Suppressor macrophage treated with lipopolysaccharide for 1 hour (primary cell): Measurements from ENCODE around the gene IQGAP2.
"Not testable (repeated sequence)": the region's sequence is repeated elsewhere in the genome, so short reads cannot be mapped to it uniquely, and the experiment has no call there.

Experiments used
- DNase-seq, 3 donors: peaks; one replicate each; pipeline ENCODE4 v3.0.0-alpha.2; 2020 to 2022

The IQGAP2 gene

DNA sequence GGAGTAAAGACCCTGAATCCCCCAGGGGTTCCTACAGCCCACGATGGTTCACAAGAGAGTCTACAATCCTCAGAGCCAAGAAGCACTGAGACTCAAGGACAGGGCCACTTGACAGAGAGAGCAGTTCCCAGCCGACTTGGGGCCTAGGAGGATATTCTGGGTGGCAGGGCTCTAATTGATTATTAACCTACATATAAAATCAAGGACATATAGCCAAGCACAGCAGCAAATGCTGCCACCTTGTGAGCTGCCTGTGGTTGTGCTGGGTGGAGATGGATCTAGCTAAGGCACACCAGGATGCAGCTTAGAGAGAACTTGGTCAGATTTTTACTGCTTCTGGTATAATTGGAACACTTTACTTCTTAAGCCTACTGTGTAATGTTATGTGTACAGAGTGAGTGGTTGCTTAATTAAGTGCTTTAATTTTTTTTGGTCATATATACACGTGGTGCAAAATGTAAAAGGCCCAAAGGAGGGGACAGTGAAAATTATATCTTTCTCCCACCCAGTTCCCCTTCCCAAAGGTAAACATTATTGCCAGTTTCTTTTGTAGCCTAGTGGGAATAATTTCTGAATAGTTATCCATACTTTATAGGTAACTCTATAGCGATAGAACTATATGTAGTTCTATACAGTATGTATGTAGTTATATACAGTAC lies 141.3 kb downstream of the IQGAP2 start:
- peak; percentile 71 to 79 (median 71) for DNase-seq

DNA sequence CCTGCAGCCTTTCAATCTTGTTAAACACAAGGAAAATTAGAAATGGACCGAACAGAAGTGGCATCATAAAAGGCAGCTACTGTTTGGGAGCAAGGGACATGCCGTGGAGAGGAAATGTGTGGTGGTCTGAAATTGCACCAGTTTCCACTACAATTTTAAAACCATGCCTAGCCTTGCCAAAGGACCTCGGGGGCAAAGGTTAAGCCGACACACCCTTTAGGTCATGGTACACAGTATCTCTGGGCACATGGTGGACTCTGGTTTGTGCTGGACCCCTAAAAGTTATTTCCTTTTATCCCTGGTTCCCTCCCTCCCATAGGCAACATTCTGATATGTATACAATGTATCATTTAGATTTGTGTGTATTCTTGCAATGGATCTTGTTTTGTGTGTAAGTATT lies 142.1 kb downstream of the IQGAP2 start:
- no peak for DNase-seq

DNA sequence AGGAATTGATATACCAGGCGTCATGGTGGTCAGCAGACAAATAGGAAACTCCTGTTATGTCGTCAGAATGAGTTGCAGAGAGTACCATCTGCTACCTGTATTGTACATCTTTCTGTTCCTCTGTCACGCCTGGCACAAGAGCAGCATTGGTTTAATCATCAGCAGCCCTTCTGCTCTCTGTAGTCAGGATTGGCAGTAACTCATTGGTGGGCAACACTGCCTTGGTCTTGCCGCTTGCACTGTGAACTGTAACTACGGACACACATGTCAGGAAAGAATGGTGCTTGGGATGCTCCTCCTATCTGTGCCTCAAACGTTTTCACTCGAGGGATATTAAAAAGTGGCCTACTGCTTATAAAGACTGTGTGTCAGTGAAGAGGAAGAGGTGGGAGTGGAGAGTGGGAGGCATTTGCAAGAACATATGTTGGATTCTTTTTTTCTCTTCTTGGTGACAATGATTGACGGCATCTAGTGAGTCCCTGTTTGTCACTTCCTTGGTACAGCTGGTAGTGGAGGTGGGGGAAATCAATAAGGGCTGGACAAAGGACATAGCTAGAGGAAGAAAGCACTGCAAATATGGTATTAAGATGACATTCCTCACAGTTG lies 143.5 kb downstream of the IQGAP2 start:
- DNase-seq, result peak; percentile 90 to 98 (median 95)

DNA sequence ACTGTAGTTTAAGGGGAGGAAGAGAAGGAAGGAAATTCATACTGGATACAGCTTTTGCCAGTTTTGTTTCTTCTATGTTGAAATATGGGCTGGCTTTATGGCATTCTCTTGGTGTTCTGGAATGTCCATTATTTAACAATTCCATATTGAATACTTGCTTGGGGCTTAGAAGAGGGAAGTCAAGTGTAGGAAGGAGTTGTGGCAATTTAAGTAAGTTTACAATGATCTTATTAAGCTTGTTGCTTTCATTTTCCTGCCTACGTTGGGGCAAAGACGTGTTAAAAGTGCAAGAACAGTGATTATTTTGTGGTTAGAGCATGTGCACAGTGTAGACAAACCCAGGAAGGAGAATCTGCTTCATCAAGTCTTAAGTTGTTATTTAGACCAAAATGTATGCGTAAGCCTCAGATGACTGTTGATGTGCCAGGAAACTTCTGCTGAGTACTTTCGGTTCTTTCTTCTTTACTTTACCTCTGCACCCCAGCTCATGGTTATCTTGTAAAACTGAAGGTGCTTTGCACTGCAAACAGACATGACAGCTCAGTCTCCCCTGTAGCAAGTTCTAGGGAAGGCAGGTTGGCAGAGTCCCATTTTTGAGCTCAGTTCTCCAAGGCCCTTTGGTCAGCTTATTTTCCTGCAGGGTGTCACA lies 144.3 kb downstream of the IQGAP2 start:
- DNase-seq, result peak; percentile 86 to 99 (median 96)

DNA sequence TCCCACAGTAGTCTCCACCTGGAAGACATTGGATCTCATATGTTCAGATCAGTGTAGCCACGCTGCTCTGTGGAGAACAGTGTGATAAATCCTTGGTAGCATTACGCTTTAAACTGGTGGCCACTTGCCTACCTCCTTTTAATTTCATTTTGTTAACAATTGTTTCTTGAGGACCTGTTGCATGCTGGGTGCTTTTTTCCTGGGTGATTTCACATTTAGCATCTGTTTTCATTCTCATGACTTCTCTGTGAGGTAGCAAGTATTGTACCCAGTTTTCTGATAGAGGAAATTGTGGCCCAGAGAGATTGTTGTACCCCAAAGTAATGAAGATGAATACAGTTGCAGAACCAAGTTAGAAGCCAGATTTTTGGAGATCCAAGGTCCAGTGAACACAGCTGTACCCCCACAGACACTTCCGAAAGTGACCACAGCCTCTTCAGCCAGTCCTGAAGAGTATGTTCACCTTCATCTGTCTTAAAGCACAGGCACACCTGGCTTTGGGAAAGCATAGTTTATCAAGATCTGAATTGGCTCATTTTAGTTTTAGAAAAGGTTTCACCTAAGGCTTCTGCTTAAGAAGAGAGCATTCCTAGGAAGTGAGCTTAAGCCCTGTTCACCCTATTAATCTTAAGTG lies 144.9 kb downstream of the IQGAP2 start:
- peak in 2 of 3 donors; percentile 21 to 45 for DNase-seq

DNA sequence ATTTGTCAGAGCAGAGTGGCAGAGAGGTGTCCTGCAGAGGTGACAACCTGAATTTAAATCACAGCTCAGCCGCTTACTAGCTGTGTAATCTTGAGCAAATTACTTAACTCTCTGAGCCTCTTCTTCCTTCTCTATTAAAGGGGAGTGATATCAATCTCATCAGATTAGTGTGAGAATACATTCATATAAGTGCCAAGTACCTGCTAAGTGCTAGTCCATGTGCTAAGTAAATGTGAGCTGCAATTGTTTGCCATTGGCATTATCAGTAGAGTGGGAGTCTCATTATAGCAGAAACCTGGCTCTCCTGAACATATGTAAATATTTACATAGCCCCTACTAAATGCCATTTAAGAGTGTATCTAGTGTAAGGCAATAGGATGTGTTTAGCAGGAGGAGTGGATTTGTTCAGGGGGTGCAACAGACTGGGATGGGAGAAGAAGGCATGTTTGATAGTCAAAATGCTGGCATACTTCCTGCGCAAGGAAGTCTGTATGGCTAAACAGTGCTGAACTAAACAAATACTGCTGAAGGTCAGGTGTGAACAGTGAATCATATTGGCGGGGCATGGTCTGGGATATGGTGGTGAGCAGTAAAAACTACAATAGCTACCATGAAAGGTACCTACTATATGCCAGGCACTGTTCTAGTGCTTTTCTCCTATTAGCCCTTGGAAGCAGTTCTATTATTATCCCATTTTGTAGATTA lies 145.6 kb downstream of the IQGAP2 start:
- no peak for DNase-seq

DNA sequence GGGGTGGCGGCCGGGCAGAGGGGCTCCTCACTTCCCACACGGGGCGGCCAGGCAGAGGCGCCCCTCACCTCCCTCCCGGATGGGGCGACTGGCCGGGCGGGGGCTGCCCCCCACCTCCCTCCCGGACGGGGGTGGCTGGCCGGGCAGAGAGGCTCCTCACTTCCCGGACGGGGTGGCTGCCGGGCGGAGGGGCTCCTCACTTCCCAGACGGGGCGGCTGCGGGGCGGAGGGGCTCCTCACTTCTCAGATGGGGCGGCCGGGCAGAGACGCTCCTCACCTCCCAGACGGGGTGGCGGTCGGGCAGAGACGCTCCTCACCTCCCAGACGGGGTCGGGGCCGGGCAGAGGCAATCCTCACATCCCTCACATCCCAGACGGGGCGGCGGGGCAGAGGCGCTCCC lies 147.8 kb downstream of the IQGAP2 start:
- not testable (repeated sequence) for DNase-seq

DNA sequence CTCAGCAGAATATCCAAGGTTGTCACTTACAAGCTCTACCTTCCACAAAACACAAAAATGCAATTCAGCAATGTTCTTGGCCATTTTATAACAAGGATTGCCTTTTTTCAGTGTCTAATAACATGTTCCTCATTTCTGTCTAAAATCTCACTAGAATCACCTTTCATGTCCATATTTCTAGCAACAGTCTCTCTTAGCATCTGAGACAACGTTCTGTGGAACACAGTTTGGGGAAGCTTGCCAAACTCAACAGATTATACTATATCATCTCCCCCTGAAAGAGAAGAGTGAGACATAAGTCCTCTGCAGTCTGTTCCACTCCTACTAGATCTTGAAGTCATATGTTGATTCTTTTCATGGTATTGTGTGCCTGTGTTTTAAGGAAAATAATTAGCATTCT lies 149.5 kb downstream of the IQGAP2 start:
- DNase-seq, result no peak

DNA sequence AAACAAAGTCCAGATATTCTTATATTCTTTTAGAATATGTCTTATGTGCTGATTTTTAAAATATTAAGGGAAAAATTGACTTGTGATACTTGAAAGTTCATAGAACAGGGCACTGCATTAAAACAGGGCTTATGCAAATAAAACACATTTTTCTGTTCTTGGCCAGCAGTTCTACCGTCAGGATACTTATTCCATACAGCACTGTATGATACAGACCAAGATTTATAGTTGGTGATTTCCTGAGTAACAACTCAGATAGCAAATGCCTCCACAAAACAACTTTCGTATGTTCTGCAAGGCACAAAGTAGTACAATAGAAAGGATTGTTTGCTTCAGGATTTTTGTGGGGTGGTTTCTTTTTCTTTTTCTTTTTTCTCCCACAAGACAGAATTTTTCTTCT lies 150.2 kb downstream of the IQGAP2 start:
- DNase-seq, result no peak

DNA sequence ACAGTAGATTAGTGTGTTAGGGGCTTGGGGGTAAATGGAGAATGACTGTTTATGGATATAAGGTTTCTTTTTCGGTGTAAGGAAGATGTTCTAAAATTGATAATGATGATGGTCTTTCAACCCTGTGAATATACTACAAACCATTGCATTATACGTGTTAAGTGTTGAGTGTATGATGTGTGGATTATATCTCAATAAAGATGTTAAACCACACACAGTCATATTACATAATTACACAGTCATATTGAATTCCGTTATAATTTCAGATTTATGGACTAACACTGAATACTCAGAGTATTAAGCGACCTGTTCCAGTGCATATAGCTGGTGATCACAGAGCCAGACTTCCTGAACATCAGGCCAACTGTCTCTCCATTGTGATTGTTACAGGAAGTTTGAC lies 152.0 kb downstream of the IQGAP2 start:
- no peak for DNase-seq

DNA sequence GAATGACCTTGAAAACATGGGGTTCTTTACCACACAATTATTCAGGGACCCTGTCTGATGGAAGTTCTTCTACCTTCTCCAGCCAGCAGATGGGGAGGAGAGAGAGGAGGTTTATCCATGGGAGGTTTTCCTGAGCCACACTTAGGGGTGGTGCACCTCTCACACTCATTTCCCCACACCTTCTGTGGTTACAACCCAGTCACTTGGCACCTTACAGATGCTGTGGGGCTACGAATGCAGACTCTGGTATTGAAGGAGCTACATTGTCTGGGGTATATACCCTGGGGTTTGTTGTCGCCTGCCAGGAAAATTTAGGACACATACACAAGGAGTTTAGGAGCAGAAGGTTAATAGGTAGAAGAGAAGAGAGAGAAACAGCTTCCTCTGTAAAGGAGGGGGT lies 152.6 kb downstream of the IQGAP2 start:
- DNase-seq, result no peak

DNA sequence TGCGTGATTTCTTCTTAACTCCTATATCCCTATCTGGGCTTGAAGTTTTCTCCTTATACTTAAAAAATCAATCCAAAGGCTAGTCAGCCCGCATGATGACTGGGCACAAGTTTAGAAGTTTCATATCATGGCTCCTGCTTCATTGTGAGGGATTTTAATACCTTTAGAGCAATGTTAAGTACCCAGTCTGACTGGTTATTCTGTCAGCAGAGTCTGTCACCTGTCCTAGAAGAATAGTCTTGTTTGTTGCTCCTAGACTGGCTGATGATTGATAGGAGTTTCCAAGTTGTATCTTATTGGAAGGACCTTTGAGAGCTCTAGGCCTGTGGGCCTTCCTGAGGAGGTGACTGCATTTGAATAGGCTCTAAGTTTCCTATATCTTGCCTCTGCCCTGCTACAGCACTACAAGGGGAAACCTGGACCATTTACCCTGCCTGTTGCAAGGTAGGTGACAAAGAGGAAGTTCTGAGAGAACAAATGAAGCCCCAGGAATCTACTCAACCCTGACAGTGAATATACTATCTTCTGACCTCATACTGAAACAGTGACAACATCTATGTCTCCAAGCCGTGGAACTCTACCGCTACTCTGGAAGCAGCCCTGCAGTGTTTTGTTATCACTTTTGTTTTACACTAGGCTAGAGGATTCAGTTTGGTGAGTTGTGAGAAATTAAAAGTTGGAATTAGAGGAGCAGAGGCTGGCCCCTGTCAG lies 153.6 kb downstream of the IQGAP2 start:
- DNase-seq, result peak in 2 of 3 donors; percentile 22 to 38

DNA sequence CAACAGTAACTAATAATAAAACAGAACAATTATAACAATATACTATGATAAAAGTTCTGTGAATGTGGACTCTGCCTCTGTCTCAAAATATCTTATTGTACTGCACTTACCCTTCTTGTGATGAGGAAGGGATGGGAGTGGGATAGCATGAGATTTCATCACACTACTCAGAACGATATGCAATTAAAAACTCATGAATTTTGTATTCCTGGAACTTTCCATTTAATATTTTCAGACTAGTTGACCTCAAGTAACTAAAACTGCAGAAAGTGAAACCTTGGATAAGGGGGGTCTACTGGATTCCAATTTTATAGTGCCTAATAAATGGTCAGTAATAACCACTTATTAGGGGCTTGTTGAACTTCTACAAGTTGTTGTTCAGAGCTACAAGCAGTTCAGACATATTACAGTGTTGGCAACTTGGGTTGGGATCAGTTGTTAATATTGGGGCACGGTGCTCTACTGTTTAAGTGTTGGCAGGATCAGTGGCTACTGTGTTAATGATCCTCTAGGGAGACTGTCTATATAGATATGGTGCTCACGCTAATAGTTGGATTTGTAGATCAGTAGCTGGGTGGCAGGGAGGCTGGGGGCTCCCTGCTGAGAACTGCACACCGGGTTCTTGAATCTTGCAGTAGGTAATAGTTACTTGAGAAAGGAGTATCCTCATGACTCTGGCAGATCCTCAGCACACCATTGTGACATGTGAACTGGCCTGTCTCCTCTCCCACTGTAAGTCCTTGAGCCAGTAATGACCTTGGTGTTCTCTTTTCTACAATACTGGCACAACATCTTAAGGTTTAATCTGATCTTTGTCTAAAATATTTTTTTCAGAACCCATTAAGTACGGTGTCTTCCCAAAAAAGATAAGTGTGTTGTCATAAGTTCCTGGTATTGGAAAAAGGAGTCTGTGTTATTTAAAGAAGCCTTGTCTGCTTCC lies 158.1 kb downstream of the IQGAP2 start:
- no peak for DNase-seq

DNA sequence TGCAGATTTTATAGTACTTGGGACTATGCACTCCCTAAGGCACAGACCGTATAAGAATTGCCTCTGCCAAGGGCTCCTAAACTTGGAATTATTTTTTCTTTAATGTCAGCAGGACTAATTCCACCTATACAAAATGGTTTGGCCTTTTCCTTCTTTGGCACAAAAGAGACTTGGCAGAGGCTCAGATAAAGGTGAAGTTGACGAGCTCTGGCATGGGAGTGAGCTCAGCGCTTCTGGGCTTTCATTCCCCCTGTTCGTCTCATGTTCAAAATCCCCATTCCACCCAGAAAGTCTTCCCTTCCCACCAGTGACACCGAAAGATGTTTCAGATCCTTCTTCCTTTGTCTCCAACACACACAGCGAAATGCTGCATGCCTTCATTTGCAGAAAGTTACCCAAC lies 158.9 kb downstream of the IQGAP2 start:
- DNase-seq, result no peak

DNA sequence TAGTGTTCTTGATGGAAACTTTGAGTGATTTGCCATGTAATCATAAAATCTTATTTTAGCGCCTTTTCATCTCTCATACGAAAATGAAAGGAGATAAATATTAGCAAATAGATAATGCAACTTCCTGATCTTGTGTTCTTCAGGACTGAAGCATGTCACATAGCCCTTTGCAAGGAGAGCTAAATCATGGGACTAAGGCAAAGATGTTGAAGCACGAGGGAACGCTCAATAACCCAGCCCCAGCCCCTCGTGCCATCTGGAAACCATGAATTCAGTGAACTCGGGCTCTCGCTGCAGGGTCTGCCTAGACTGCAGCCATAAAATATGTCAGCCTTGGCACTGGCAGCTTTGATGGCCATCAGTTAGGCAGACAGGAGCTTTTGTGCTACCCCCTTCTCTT lies 161.9 kb downstream of the IQGAP2 start:
- DNase-seq, result peak in 2 of 3 donors; percentile 31 to 57

DNA sequence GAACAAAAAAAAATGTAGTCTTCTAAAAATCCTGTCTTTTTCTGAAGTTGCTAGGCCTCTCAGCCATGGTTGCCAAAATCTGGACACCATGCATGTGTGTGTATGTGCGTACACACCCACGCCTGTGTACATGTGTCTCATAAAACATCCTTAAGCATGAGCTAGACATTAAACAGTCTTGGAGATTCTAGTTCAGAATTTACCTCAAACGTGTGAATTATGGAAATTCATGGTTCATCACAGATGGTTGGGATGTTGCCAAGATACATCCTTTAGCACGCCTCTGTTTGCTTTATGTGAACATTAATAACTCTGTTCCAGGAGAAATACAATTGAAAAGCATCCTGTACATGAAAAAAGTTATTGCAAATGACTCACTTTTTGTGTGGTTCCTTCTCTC lies 167.1 kb downstream of the IQGAP2 start:
- no peak for DNase-seq

DNA sequence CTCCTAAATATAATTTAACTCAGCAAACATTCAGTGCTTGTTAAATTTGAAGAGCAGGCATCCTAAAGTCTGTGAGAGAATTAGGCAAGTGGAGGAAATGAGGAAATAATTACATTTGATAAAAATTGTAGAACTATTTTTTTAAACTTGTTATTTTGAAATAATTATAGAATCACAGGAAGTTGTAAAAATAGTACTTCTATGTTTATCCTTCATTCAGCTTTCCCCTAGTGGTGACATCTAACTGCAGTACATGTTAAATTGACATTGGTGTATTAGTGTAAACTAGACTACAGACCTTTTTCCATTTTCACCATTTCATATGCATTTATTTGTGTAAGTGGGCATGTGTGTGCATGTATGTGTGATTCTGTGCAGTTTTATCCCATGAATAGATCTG lies 168.5 kb downstream of the IQGAP2 start:
- DNase-seq, result peak in 2 of 3 donors; percentile 10 to 47

DNA sequence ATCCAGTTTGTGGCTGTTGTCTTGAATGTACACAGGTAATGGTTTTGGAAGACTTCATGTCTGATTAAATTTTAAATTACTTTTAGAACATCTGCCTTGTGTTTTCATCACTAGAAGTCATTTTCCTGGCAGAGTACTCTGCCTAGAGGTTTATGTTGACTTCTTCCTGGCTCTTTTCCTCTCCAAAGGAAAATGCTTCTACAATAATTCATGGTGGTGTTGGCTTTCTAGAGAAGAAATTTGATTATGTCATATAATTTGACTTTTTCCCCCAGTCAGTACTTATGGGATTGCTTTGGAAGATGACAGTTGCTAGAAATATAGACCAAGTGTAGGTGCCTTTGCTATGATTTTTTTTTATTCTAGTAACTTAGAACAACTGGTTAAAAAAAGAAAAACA lies 173.4 kb downstream of the IQGAP2 start:
- DNase-seq, result no peak

DNA sequence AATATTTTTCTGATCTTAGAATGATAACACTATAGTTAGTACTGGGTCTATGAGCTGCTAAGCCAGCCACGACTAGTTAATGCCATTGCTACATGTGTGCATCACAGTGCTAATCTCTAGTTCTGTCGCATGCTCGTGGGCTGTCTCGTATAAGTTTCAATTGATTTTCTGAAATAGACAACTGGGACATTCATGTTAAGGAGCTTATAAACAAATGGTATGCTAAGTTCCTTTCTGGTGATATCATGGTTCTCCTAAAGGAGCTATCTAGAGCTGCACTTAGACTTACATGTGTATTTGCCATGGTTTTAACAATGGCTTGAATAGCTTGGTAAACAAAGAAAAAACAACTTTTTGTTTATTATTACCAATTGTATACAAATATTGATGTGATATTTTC lies 173.9 kb downstream of the IQGAP2 start:
- no peak for DNase-seq

DNA sequence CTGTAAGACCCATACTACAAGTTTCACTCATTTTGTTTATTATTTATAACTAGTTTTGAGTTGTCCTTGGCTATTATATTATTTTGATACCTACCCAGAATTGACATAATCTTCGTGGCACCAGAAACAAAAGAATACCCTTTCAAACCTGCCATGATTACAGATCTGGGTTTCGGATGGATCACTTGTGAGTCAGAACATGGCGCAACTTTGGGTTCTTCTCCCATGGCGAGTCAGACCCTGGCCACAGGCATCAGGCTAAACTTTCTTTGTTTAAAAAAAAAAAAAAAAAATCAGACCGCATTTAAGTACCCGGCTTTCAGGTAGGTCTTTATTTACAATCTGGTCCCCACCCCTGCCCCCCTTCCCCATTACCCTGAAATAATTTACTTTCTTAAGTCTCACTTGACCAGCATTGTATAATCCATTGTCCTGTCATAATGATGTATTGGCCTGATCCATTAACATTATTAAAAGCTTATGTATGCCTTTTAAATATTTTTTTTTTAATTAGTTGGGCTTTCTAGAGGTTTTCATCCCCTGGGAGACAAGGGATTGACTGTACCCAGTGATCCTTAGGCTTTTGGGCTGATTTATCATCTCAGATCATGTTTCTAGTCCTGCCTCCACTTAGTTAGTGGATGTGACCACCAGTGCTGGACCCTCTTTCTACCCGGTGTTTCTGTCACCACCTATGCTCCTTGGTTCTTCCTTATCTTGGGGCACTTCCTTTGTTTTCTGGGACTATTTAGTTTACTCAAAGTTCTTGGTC lies 176.3 kb downstream of the IQGAP2 start:
- peak; percentile 70 to 86 (median 84) for DNase-seq

DNA sequence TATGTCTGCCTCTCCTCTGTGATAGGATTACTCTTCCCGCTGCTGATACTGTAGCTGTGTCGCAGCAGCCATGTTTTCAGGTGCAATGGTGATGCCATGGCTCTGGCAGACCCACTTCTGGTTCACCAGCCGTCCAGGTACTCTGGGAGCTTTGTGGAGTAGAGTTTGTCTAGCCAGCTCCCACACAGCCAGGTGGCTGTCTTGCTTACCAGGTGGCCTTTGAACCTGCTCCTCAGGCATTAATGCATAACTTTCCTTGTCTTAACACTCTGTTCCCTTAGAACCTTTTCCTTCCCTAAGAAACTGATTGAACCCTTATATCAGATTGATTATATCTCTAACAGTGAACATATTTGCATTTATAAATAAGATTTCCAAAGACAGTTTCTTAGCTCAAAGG lies 177.9 kb downstream of the IQGAP2 start:
- DNase-seq, result no peak
